Caco-2 (cell line): ENCODE results near the gene INSM2. TPM values are rescaled to one million over a fixed set of nuclear protein-coding genes. Genes with fewer than 3 reads are reported as not detected.

Experiments used
- BruUV-seq: library from RNA; stranded (reverse); fragments of 400-500 nt; replicated peaks from 2 replicates; lab custom pipeline; 2021; lab: Mats Ljungman, UMichigan
- CTCF ChIA-PET: fragments of 300-600 bp; sonication (Branson Sonifier 250); formaldehyde crosslinking; loops from one replicate; lab custom pipeline; 2022; ENCODE audit warnings: antibody characterized with exemption; lab: Charles Lee
- POLR2A ChIA-PET: fragments of 300-600 bp; sonication (Branson Sonifier 250); formaldehyde crosslinking; loops from one replicate; lab custom pipeline; 2022; ENCODE audit warnings: antibody characterized with exemption; lab: Charles Lee
- DNase-seq, 2 experiments: peaks; one replicate each; pipeline versions ENCODE4 v3.0.0 to v3.0.0-alpha.2; 2020 to 2022
- H3K27me3 ChIP-seq: replicated peaks from 2 replicates; pipeline ENCODE4 v1.6.0; 2011; ENCODE audit warnings: low read length; ENCODE audit not compliant: control insufficient read depth, insufficient read depth
- H3K36me3 ChIP-seq: 2 replicates; pipeline ENCODE4 v1.5.1; 2011; ENCODE audit warnings: low read length; ENCODE audit not compliant: control insufficient read depth, insufficient read depth
- H3K4me1 ChIP-seq: fragments of 250-450 bp; sonication (Bioruptor Pico); 2 replicates; pipeline ENCODE4 v1.5.1; 2020; ENCODE audit warnings: mild to moderate bottlenecking
- H3K4me3 ChIP-seq: 2 replicates; pipeline ENCODE4 v1.5.1; 2011; ENCODE audit warnings: low read depth, mild to moderate bottlenecking, control low read depth, low read length
- H3K9me3 ChIP-seq: fragments of 250-450 bp; sonication (Bioruptor Pico); 2 replicates; pipeline ENCODE4 v1.5.1; 2020; ENCODE audit warnings: mild to moderate bottlenecking, moderate library complexity
- H3K27ac Mint-ChIP-seq: one replicate; pipeline ENCODE4 v1.8.0; 2022; ENCODE audit warnings: mixed read lengths; ENCODE audit not compliant: unreplicated experiment
- H3K27me3 Mint-ChIP-seq: one replicate; pipeline ENCODE4 v1.8.0; 2022; ENCODE audit warnings: mixed read lengths; ENCODE audit not compliant: insufficient read depth, unreplicated experiment
- H3K36me3 Mint-ChIP-seq: one replicate; pipeline ENCODE4 v1.8.0; 2022; ENCODE audit warnings: mild to moderate bottlenecking, mixed read lengths; ENCODE audit not compliant: insufficient read depth, unreplicated experiment
- H3K4me1 Mint-ChIP-seq: one replicate; pipeline ENCODE4 v1.8.0; 2022; ENCODE audit warnings: low read depth, mixed read lengths; ENCODE audit not compliant: unreplicated experiment
- H3K4me3 Mint-ChIP-seq: one replicate; pipeline ENCODE4 v1.8.0; 2022; ENCODE audit warnings: mild to moderate bottlenecking, moderate library complexity, mixed read lengths; ENCODE audit not compliant: unreplicated experiment
- H3K9me3 Mint-ChIP-seq: one replicate; pipeline ENCODE4 v1.8.0; 2022; ENCODE audit warnings: mixed read lengths; ENCODE audit not compliant: unreplicated experiment
- intact Hi-C: fragments of 100-400 bp; cut with micrococcal nuclease; formaldehyde crosslinking; loops from one replicate; pipeline ENCODE4 v1.10.0; 2022; ENCODE audit not compliant: unreplicated experiment
- total RNA-seq: library from RNA; stranded (reverse); gene quantifications from 2 replicates; pipeline ENCODE4 v1.2.3, GENCODE V29; 2022
- TF ChIP-seq, protein P1 (sequence below), 2 experiments: fragments of 200-600 bp in 1 of 2; IDR thresholded peaks; 1 replicate in 1 of 2; 2 replicates in 1 of 2; pipeline versions ENCODE4 v1.5.1 to v1.8.0; 2011 to 2022; ENCODE audit warnings: antibody characterized with exemption in 1 of 2, control low read depth in 1 of 2, inconsistent platforms in 1 of 2, low read depth in 1 of 2, low read length in 1 of 2, mild to moderate bottlenecking in 1 of 2, moderate library complexity in 1 of 2; ENCODE audit not compliant: insufficient read depth in 1 of 2, severe bottlenecking in 1 of 2, unreplicated experiment in 1 of 2

The INSM2 gene
- total RNA-seq, 1 experiment from 2014 or later = not detected

DNA sequence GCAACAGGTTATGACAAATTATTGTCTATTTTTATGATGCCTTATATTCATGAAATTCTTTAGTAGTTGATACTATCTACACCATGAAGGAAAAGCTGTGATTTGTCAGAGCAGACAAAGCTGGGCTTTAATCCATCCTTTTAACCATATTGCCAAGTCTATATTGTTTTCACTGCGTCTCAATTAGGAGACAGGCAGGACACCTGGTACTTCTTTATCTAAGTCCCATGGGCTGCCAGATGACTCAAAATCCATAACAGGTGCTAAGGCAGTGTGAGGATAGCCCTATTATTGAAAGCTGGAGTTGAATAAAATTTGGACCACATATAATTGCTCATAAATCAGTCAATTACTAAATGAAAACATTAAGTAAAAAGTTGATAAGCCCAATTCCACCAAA is 22.6 kb downstream of the INSM2 start:
- H3K4me3 Mint-ChIP-seq = no peak overlapping the region
- DNase-seq = no peak
- H3K9me3 ChIP-seq = no peaks in the 10 kb centered on the region
- intact Hi-C loops = no loop called here
- H3K27ac Mint-ChIP-seq = no peak overlapping the region
- ChIA-PET POLR2A (no interaction called here), CTCF (no interaction called here)
- no peaks in the 10 kb centered on the region for H3K27me3 ChIP-seq
- H3K36me3 ChIP-seq = no peaks in the 10 kb centered on the region
- no peak overlapping the region for H3K4me3 ChIP-seq
- TF ChIP-seq, protein P1, sequence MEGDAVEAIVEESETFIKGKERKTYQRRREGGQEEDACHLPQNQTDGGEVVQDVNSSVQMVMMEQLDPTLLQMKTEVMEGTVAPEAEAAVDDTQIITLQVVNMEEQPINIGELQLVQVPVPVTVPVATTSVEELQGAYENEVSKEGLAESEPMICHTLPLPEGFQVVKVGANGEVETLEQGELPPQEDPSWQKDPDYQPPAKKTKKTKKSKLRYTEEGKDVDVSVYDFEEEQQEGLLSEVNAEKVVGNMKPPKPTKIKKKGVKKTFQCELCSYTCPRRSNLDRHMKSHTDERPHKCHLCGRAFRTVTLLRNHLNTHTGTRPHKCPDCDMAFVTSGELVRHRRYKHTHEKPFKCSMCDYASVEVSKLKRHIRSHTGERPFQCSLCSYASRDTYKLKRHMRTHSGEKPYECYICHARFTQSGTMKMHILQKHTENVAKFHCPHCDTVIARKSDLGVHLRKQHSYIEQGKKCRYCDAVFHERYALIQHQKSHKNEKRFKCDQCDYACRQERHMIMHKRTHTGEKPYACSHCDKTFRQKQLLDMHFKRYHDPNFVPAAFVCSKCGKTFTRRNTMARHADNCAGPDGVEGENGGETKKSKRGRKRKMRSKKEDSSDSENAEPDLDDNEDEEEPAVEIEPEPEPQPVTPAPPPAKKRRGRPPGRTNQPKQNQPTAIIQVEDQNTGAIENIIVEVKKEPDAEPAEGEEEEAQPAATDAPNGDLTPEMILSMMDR (IDR thresholded peaks at IDR 0.05; ENCODE audit: insufficient read depth in 1 of 2, low read depth in 1 of 2, low read length in 1 of 2, severe bottlenecking in 1 of 2, unreplicated experiment in 1 of 2) = no peak
- no peaks in the 10 kb centered on the region for H3K27me3 Mint-ChIP-seq
- BruUV-seq = no TSS peak
- no peaks in the 10 kb centered on the region for H3K4me1 Mint-ChIP-seq
- no peaks in the 10 kb centered on the region for H3K36me3 Mint-ChIP-seq
- no peaks in the 10 kb centered on the region for H3K9me3 Mint-ChIP-seq
- H3K4me1 ChIP-seq = no peaks in the 10 kb centered on the region

DNA sequence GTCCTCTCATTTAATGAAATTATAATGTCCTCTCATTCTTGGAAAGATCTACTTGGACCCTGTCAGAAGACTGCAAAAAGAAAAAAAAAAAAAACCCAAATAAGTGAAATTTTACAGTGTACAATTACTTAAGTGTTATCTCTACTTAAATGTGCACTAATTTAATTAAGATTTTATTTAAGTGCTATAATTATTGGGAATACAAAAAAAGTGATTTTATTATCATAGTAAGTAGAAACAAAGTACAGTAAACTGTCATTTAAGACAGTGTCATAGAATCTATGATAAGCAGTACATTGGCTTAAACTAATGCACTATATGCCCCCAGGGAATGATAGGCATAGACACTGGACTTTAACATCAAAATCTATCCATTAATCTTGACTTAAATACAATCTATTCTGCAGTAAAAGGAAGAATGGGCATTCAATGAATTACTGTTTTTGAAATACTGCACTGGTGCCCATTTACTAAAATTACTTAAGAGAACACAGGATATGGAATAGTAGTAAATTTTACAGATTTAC is 23.3 kb downstream of the INSM2 start:
- no peaks in the 10 kb centered on the region for H3K36me3 Mint-ChIP-seq
- no peak for DNase-seq

DNA sequence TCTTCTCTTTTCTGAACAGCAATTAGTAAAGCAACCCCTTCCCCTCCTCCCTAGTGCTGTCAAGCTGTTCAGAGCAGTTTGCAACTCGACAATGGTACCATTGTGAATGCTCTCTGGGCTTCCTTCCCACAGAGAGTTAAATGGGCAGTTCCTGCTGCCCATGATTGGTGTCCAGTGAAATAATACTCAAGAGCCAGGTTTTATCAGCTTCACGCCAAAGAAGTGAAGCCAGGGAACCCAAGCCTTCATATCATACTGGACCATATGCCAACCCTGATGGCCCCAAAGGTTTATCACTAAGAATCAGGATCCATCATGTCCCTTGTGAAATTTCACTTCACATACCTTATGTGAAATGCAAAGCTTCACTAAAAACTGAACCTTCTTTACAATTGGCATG is 24.7 kb downstream of the INSM2 start:
- no peak overlapping the region for H3K27ac Mint-ChIP-seq
- Histone ChIP-seq H3K36me3 (no peaks in the 10 kb centered on the region), H3K27me3 (no peaks in the 10 kb centered on the region), H3K9me3 (no peaks in the 10 kb centered on the region), H3K4me1 (no peaks in the 10 kb centered on the region), H3K4me3 (no peak overlapping the region)
- H3K27me3 Mint-ChIP-seq = no peaks in the 10 kb centered on the region
- intact Hi-C loops = no loop called here
- TF ChIP-seq, protein P1 (IDR thresholded peaks at IDR 0.05; ENCODE audit: insufficient read depth in 1 of 2, low read depth in 1 of 2, low read length in 1 of 2, severe bottlenecking in 1 of 2, unreplicated experiment in 1 of 2) = no peak
- BruUV-seq = no TSS peak
- ChIA-PET CTCF (no interaction called here), POLR2A (no interaction called here)
- no peaks in the 10 kb centered on the region for H3K9me3 Mint-ChIP-seq
- no peak overlapping the region for H3K4me3 Mint-ChIP-seq
- no peaks in the 10 kb centered on the region for H3K36me3 Mint-ChIP-seq
- no peak for DNase-seq
- H3K4me1 Mint-ChIP-seq = no peaks in the 10 kb centered on the region

More for the DNA sequence above, 23.3 kb downstream of the INSM2 start:
- TF ChIP-seq, protein P1 (IDR thresholded peaks at IDR 0.05; ENCODE audit: insufficient read depth in 1 of 2, low read depth in 1 of 2, low read length in 1 of 2, severe bottlenecking in 1 of 2, unreplicated experiment in 1 of 2) = no peak
- intact Hi-C loops = no loop called here
- Mint-ChIP-seq H3K27ac (no peak overlapping the region), H3K4me1 (no peaks in the 10 kb centered on the region), H3K9me3 (no peaks in the 10 kb centered on the region), H3K27me3 (no peaks in the 10 kb centered on the region), H3K4me3 (no peak overlapping the region)
- Histone ChIP-seq H3K4me1 (no peaks in the 10 kb centered on the region), H3K27me3 (no peaks in the 10 kb centered on the region), H3K4me3 (no peak overlapping the region), H3K9me3 (no peaks in the 10 kb centered on the region), H3K36me3 (no peaks in the 10 kb centered on the region)
- CTCF ChIA-PET = no interaction called here
- no TSS peak for BruUV-seq
- POLR2A ChIA-PET = no interaction called here
